ENCODE results near the gene EXOSC7.
"Not testable (repeated sequence)": the region's sequence is repeated elsewhere in the genome, so short reads cannot be mapped to it uniquely, and the experiment has no call there.

EXOSC7 gene

DNA sequence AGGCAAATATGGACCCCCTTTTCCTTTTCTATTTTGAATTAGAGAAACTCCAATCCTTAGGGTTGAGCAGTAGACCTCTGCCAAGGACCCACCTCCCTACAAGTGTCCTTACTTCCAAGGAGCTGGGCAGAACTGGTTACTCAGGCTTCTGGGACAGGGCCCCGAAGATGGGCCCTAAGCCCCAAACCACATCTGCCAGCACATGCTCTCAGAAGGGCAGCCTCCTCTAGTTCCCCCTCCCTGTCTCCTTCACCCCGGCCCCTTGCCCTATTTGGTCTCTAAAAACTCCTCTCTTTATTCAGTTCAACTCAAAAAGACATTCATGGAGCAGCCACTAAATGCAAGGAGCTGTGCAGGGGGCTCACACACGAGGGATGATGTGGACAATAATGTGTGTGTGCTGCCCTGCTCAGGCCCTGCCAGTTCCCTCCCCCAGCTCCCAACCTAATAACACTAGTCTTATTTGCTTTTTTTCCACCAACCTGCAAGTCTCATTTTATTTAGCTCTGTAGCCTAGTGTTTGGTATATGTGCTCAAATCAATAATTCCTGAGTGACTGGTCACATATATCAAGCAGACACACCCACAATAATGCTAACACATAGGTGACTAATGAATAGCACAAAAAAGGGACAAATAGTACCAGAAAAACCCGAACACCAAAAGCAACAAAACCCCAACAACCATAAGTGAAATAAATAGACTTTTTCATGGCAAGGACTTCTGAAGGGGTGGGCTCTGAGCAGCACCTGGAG is 12.3 kb upstream of the EXOSC7 start:
- DNase-seq = no peak

DNA sequence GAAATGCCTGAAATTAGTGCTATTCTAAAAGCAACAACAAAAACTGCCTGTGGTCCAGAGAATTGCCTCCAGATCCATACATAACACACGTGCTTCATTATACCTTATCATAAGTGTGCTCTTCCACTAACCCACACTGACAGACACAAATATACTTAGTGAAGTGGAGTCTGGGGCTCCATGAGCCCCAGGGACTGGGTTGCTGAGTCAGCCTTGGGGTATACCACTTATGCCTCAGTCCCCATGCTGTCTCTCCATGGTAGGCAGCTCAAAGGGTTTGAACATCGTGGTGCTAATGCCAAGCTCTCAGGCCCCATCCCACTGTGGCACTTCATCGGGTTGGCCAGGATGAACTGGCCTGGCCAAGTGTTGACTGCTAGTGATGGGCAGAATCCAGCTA is 10.9 kb upstream of the EXOSC7 start:
- DNase-seq = no peak

DNA sequence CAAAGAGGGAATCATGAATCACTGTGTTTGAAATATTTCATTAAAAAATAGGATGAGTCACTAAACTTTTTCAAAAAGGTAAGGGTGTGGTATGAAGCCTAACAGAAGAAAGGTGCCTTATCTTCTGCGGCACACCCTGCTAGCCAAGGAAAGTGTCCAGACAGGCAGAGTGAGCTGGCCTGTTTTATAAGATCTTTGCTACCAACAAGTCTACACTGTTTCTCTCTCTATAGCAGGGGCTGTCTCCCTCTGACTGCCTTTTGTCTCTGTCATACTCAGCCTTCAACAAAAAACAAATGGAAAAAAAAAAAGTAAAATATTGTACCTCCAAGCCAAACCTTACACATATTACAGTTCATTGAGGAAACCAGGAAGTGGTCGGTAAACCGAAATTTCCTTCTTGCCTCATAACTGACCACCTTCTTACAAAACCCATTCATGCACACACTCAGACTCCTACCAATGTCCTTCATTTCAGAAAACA is 9.2 kb upstream of the EXOSC7 start:
- peak; percentile 71 for DNase-seq

DNA sequence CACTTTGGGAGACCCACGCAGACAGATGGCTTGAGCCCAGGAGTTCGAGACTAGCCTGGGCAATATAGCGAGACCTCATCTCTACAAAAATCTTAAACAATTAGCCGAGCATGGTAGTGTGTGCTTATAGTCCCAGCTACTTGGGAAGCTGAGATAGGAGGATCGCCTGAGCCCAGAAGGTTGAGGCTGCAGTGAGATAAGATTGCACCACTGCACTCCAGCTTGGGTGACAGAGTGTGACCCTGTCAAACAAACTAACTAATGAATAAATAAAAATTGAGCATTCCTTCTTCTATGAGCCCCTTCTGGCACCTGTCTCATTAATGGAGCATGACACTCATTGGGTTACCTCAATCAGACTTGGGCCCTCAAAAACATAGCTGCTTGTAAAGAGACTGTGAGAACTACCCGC is 7.6 kb upstream of the EXOSC7 start:
- peak; percentile 89 for DNase-seq

DNA sequence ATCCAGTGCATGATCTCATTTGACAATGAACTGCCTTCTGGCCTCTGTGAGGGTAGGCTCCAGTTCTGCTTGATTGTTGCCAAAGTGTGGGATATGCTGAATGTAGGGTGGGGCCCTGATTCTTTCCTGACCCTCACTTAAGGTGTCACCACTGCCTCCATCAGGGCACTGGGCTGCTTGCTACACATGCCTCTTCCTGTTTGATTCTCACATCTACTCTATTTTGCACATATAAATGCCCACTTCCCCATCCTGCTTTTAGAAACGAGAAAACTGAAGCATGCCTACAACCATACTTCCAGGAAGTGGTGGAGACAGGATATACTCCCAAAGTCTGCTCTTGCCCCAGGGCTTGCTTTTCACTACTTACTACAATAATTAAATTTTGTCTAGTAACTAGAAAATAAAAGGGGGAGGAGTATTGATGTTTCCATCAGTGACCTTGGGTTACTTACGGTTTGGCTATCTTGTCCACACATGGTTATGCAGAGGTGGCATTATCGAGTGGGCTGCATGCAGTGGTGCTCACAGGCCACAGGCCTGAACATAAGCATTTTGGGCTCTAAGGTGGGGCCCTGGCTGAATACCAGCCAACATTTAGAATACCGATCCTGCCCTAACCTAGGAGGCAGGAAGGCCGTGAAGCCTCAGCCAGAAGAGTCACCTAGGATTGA is 6.8 kb upstream of the EXOSC7 start:
- DNase-seq = peak; percentile 39

DNA sequence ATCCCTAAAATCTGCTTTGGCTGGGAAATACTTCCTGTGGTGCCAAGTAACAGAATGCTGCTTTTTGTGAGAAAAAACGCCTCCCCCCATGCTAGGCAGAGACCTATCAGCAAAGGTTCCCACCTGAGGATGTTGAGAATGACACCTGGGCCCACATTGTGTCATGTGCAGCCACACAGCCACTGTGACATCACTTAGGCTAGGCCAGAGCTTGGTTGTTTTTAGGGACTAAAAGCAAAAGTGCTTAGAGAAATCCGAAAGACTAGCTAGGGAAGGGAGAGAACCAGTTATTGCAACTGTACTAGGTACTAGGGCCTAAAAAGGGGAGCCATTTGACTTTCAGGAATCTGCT is 6.2 kb upstream of the EXOSC7 start:
- DNase-seq = no peak

DNA sequence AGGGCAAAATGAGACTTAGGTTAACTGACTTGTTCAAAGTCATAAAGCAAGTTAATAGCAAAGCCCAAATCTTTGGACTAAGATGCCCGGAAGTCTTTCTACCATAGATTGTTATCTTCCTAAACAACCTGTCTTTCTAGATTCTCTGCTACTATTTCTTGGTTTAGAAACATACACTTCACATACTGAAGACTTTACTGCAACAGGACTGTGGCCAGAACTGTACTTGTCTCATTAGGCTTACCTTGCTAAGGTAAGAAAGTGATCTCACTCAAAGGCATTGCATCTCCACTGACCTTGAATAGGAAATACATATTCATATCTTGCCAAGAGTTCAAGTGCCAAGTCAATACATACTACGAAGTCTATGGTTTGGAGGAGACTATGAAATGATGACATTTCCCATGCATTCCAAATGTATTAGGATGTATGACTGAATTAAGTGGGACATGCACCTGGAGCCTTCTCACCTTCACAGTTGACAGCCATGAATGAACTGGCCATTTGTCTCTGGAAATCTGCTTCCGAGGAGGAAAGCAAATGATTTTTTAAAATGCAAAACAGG is 5.0 kb upstream of the EXOSC7 start:
- no peak for DNase-seq

DNA sequence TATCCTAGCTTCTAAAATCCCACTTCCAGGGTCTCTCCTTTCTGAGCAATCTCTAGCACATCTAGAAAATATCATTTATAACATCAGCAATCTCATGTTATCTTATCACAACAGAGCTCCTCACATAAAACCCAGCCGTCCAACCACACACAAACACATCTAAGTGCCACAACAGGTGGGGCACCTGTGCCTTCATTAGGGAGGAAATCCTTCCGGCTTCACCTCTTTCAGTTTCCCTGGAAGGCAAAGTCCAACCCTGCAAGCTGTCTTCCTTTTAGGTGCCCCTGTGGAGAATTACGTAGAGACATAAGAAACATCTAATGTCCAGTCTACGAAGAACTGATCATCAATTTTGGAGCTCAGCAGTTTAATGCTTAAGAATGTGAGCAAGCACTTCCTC is 1.6 kb upstream of the EXOSC7 start:
- no peak for DNase-seq

DNA sequence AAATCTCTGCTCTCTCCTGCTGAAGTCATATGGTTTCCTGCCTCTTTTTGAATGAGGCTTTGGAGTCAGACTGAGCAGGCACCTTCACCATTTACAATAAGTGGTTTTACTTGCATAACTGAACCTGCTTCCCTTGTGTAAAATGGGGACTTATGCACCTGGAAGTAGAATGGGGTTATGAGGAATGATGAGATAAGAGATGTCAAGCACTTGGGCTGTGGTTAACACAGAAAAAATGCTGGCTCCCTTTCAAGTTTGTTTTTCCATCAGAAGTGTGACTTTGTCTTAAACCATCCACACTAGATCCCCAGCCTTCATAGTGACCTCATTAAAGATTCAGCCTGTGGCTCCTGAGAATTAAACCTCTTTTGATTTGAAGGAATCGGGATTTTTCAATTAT is 5.2 kb downstream of the EXOSC7 start:
- peak; percentile 41 for DNase-seq

DNA sequence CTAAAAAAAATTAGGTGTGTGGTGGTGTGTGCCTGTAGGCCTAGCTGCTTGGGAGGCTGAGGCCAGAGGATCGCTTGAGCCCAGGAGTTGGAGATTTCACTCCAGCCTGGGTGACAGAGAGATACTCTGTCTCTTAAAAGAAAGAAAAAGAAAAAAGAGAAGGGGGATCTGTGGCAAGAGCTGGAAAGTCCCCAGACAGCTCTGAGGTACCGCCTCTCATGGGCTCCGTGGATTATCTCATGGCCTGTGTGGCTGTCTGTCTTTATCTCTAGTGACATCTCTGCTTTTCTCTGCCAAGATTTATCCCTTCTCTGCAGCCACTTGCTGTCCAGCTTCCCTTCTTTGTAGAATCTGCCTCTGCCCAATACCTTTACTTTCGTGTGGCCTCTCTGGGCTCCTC is 5.7 kb downstream of the EXOSC7 start:
- no peak for DNase-seq

DNA sequence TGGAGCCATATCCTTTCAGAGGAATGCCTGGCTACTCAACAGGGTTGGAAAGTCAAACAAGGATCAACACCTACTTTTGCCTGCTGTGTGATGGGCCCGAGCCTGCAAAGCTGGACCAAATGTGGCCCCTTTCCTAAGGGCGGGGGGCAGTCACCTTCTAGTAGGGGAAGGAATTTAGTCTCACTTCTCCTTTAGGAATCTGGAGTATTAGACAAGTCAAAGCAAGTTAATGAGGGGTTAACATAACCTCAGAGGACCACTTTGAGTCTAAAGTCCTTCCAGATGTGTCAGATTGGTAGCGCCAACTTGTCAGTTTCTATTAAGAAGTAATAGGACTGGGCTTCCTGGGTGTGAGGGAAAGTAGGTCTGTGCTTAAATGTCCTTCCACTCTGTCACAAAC is 6.8 kb downstream of the EXOSC7 start:
- DNase-seq = no peak

DNA sequence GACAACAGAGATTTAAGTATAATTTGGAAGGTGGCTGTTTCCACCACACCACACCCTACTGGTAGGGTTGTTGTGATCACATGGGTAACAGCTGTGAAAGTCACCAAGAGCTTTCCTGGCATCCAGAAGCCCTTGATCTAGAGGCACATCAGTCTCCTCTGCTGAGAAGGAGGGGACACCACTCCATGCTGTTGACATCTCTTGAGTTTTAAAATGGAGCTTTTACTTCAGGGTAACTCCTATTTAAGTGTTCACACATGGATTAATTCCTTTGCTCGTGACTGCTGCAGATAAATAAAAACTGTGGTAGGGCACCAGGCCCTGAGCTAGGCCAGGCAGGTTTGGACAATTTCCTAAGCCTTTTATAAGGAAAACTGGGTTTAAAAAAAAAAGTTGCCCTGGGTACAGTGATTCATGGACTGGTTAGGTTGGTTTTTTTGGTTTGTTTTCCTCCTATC is 7.5 kb downstream of the EXOSC7 start:
- DNase-seq = peak; percentile 34

DNA sequence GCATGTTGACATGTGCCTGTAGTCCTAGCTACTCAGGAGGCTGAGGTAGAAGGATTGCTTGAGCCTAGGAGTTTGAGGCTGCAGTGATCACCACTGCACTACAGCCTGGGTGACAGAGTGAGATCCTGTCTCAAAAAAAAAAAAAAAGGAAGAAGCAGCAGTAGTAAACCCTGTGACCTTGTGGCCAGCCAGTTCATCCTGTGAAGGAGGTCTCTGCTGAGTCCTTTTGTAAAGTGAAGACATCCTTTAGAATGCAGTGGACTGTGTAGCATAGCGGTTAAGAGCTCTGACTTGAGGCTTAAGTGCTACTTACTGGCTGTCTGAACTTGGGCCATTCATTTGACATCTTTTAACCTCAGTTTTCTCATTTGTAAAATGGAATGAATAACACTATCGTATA is 8.3 kb downstream of the EXOSC7 start:
- DNase-seq = no peak

DNA sequence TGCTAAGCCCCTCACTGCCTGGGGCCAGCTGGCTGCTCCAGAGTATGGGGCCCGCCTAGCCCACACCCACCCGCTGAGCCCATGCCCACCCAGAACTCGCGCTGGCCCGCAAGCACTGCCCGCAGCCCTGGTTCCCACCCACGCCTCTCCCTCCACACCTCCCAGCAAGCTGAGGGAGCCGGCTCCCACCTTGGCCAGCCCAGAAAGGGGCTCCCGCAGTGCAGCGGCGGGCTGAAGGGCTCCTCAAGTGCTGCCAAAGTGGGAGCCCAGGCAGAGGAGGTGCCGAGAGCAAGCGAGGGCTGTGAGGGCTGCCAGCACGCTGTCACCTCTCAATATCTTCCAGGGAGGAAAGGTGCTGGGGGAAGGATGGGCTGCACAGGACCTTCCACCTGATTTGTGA is 10.3 kb downstream of the EXOSC7 start:
- not testable (repeated sequence) for DNase-seq

DNA sequence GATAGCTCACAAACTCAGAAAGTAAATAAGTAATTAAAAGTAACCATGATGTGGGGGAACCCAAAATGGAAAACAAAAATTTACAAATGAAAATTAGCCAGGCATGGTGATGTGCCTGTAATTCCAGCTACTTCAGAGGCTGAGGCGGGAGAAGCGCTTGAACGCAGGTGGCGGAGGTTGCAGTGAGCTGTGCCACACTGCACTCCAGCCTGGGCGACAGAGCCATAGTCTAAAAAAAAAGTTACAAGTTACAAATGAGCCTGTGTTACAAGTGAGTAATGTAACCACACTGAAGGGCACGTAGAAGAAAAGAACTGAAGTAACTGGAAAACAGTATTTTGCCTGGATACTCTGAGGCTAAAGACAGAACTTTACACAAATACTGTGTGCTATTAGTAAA is 11.3 kb downstream of the EXOSC7 start:
- DNase-seq = no peak

DNA sequence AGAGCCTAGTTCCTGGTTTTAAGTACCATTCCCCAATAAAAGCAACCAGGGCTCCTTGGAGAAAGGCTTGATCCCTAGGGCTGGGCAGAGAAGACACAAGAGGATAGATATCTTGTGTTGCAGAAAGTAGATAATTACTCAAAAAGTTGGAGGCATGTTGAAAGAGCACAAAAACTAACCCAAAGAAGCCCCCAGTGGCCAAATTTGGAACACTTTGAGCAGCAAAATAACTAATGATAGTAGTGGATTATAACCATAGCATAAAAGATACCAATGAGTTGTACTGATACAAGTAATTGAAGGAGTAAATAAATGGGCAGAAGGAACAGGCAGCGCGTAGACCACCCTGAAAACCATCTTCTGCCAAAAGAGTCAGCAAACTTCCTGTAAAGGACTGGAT is 12.0 kb downstream of the EXOSC7 start:
- peak; percentile 59 for DNase-seq

DNA sequence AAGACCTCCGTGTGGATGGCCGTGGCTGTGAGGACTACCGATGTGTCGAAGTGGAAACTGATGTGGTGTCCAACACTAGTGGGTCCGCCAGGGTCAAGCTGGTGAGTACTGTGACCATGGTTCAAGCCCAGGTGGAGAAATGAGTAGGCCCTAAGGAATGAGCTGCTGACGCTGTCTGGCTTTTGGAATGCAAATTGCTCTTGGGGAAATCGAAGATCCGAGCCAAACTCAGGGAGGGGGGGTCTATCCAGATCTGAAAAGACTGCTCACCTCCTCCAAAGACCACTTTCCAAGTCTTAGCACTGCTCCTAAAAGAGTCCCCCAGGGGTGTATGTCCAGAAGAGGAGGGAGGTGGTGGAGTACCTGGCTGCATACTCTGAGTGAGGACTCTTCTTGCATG is 13.1 kb downstream of the EXOSC7 start:
- DNase-seq = no peak

DNA sequence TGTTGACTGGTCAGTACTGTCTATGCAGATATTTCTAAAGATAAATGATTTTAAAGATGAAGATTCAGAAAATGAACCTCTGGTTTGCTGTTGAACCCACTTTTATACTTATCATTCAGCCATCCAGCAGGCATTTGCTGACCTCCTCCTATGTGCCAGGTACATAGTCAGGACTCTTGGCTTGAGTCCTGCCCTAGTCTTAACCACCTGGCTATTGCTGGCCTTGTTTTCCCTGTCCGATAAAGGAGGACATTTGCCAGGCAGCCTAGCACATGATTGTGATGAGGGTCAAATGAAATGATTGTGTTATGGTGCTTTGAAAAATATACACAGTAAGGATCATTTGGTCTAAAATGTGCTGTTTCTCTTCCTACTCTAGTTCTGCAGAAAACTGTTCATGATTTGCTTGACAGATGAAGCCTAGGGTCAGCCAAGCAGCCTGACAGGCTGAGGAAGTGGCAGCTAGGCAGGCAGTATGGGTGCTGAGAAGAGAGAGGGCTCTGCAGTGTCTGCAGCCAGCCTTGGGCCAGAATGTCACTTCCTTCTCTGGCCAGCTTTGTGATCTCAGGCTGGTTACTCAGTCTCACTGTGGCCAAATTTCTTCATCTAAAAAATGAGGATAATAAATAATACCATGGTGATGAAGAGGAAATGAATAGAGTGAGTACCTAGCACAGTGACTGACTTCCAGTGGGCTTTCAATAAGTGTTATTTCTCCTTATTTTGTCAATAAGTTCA is 13.8 kb downstream of the EXOSC7 start:
- DNase-seq = no peak

DNA sequence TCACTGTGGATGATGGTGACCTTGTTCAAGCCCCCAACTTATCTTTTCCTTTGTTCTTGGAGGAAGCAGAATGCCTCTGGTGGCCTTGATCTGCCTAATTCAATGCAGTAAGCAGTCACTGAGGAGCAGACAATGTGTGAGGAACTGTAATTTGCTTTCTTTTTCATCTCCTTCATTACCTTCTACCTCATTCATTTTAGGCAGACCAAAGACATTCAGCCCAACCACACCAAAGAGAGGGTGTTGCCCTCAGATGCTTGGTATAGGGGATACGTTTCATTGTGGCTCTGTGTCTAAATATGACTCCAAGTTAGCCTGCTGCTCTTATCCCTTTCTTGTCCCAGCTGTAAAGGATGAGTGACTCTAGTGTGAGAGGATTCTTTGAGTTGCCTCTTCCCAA is 15.3 kb downstream of the EXOSC7 start:
- no peak for DNase-seq

DNA sequence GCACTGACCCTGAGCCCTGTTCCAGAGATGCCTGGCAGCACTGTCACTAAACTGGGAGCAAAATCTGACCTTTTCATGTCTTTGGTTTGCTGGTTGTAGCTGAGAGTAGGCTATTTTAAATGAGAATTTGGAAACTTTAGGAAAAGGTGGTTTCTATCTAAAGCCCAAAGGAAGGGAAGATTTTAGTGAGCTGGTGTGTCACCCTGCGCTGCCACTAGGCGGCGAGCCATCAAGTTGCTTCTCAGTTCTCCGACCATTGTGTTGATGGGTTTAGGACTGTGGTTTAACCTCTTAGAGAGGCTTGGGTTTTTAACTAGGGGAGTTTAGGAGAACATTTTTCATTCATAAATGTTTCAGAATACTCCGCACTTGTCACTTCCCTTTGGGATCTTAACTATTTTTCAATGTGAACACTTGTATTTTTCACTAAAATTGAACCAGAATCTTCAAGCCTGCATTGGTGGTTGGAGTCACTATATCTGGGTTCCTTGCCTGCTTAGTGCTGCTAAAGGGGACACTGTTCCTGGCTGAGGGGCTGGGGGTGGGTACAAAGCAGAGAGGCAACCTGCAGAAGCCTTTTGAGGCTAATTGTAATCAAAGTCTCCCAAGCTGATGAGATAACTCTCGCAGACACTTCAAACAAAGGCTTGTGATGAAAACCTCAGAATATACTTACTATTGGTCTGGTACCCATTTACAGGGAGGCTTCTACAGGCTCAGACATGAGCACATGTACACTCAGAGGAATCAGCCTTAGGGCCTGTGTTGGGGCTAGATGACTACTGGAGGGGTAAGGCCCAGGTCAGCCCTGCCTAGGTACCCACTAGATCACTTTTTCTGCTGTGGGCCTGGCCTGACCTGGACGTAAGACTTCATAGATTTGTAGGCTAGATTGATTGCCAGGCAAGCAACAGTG is 16.8 kb downstream of the EXOSC7 start:
- peak; percentile 56 for DNase-seq

DNA sequence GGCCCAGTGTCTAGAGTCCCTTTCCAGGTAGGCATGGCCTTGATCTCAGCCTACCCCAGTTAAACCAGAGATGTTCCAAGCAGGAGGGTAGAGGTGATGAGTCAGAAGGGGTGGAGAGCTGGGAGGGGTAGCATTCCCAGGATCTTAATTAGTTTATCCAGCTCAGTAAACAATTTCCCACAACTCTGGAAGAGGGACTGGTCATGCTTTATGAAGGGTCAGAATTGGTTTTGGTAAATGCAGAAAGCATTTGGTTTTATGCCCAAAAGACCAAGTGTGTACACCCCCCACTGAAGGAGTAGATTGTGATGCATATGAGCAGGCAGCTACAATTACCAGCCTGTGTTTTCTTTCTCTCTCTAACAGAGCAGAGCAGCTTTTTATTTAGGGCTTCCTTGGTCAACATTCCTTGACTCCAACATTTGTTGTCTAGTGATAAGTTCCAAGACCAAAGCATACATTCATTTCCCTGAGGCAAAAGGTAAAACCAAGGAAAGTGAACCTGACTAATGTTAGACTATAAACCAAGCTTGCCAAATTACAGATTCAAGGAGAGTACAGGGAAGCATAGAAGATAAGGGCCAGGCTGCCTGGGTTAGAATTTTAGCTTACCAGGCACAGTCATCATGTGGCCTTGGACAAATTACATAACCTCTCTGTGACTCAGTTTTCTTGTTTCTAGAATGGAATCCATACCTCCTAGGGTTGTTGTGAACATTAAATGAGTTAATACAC is 17.6 kb downstream of the EXOSC7 start:
- DNase-seq = no peak
